OCI-LY1 (cell line): ENCODE measurements around the gene DNAL4.

ENCODE experiments used
- EZH2 ChIP-seq: fragments of 200-600 bp; sonication (generic), shearing (Covaris generic); IDR thresholded peaks from 2 replicates; pipeline ENCODE4 v1.8.0; 2017; ENCODE audit warnings: borderline replicate concordance, mixed run types, mild to moderate bottlenecking, antibody characterized with exemption, low read length, moderate library complexity, mixed read lengths
- TF ChIP-seq, protein P1 (sequence below): fragments of 200-600 bp; sonication (generic), shearing (Covaris generic); IDR thresholded peaks from 2 replicates; pipeline ENCODE4 v1.5.1; 2017; ENCODE audit warnings: mild to moderate bottlenecking, antibody characterized with exemption, low read length, moderate library complexity, mixed read lengths

DNA sequence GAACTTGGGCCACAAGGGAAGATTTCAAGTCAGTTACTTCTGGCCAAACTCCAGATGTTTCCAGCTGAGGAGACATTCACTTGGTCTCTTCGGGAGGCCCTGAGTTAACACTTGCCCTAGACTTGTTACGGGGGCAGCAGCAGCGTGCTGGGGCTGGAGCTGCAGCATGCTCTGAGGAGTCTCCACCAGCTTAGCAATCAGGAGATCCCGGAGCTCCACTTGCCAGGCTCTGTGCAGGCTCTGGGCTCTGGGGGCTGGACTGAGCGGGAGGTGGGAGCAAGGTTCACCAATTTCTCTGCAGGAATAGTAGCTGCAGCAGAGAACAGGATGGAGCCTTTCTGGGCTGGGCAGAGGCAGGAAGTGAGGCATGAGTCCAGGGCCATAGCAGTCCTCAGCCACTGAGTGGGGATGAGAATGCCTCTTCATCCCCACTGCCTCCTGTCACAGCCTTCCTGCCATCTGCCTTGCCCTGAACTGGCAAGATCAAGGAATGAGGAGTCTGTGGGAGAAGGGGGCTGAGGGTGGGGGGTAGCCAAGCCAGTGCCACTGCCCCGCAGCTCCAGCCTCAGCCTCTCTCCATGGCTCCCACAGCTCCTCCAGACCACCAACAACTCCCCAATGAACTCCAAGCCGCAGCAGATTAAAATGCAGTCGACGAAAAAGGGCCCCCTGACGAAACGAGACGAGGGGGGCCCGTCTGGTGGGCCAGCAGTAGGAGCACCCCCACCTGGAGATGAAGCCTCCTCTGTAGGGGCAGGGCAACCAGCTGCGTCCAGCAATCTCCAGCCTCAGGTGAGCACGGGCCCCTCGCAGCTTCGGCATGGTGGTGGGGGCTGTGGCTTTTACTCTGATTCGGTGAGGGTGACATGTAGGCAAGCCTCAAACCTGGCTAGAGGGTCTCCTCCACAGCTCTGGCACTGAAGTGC lies 64.8 kb downstream of the DNAL4 start:
- TF ChIP-seq EZH2 = no peak
- TF ChIP-seq, protein P1, sequence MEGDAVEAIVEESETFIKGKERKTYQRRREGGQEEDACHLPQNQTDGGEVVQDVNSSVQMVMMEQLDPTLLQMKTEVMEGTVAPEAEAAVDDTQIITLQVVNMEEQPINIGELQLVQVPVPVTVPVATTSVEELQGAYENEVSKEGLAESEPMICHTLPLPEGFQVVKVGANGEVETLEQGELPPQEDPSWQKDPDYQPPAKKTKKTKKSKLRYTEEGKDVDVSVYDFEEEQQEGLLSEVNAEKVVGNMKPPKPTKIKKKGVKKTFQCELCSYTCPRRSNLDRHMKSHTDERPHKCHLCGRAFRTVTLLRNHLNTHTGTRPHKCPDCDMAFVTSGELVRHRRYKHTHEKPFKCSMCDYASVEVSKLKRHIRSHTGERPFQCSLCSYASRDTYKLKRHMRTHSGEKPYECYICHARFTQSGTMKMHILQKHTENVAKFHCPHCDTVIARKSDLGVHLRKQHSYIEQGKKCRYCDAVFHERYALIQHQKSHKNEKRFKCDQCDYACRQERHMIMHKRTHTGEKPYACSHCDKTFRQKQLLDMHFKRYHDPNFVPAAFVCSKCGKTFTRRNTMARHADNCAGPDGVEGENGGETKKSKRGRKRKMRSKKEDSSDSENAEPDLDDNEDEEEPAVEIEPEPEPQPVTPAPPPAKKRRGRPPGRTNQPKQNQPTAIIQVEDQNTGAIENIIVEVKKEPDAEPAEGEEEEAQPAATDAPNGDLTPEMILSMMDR = no peak
